K562 (cell line): ENCODE measurements around the gene INSIG1. TPM values are rescaled to one million over a fixed set of nuclear protein-coding genes. Genes with fewer than 3 reads are reported as not detected.

Experiments
- BACH1 ChIP-seq: fragments of 200-800 bp; sonication (Bioruptor generic); IDR thresholded peaks from 2 replicates; pipeline ENCODE4 v1.6.1; 2016; ENCODE audit warnings: missing genetic modification characterization, missing compliant biosample characterization
- GTF2A2 ChIP-seq: IDR thresholded peaks from 2 replicates; pipeline ENCODE4 v1.6.1; 2016; ENCODE audit warnings: mild to moderate bottlenecking, missing genetic modification characterization, missing compliant biosample characterization
- ILF3 ChIP-seq: fragments of 450-650 bp; IDR thresholded peaks from 2 replicates; pipeline ENCODE4 v1.6.1; 2018; ENCODE audit warnings: antibody characterized with exemption, mild to moderate bottlenecking, moderate library complexity, borderline replicate concordance
- KDM4B ChIP-seq, 2 experiments: fragments of 450-650 bp in 1 of 2; sonication (generic) in 1 of 2; IDR thresholded peaks; 2 replicates each; pipeline ENCODE4 v1.6.1; 2016 to 2017; ENCODE audit warnings: borderline replicate concordance in 2 of 2, antibody characterized with exemption in 1 of 2, low read depth in 1 of 2, mild to moderate bottlenecking in 1 of 2
- KLF16 ChIP-seq: IDR thresholded peaks from 2 replicates; pipeline ENCODE4 v1.6.1; 2016; ENCODE audit warnings: antibody characterized with exemption
- MAX ChIP-seq: sonication (generic); formaldehyde crosslinking; IDR thresholded peaks from 2 replicates; pipeline ENCODE4 v1.9.0; 2022; ENCODE audit warnings: mild to moderate bottlenecking, missing genetic modification reagents
- POLR2H ChIP-seq: IDR thresholded peaks from 2 replicates; pipeline ENCODE4 v1.6.1; 2016; ENCODE audit warnings: missing genetic modification characterization, low read depth, mild to moderate bottlenecking, control low read depth, missing compliant biosample characterization, moderate library complexity
- RCOR1 ChIP-seq, 2 experiments: IDR thresholded peaks; 2 replicates each; pipeline ENCODE4 v1.6.1; 2012; ENCODE audit warnings: low read depth in 2 of 2, low read length in 2 of 2, borderline replicate concordance in 1 of 2, improper control_type of control experiment in 1 of 2
- SP1 ChIP-seq: sonication (generic); formaldehyde crosslinking; IDR thresholded peaks from 2 replicates; pipeline ENCODE4 v1.8.1; 2022; ENCODE audit warnings: mild to moderate bottlenecking, missing genetic modification reagents
- ZNF121 ChIP-seq: sonication (generic); formaldehyde crosslinking; conservative IDR thresholded peaks from 2 replicates; pipeline ENCODE4 v1.8.0; 2022; ENCODE audit warnings: missing genetic modification reagents
- polyA plus RNA-seq, 8 experiments: library from polyadenylated mRNA; depleted of rRNA in 4 of 8; stranded (reverse) in 5 of 8; unstranded in 3 of 8; fragments of >200 nt; fragmentation: Nextera tagmentation in 2 of 8; fragmentation: Illumina TruSeq in 1 of 8; extraction: Ambion mirVana in 2 of 8; extraction: Trizol in 1 of 8; gene quantifications; 2 replicates each; pipeline versions ENCODE4 v1.2.1 to v1.2.3, GENCODE V29; 2011 to 2014; ENCODE audit warnings: inconsistent platforms in 1 of 8, missing spikeins in 1 of 8
- total RNA-seq, 7 experiments: library from RNA; depleted of rRNA in 6 of 7; stranded (reverse); fragments of >200 nt in 6 of 7; fragmentation: Illumina TruSeq in 2 of 7; extraction: Trizol in 2 of 7; gene quantifications; 2 replicates each; pipeline versions ENCODE4 v1.2.1 to v1.2.3, GENCODE V29; 2011 to 2021; ENCODE audit warnings: low replicate concordance in 1 of 7
- TF ChIP-seq, protein P1 (sequence below): fragments of 250-450 bp; sonication (Bioruptor Pico); IDR thresholded peaks from 2 replicates; pipeline ENCODE4 v1.9.0; 2021; ENCODE audit warnings: mild to moderate bottlenecking, inconsistent platforms
- TF ChIP-seq, protein P2 (sequence below): sonication (generic); formaldehyde crosslinking; IDR thresholded peaks from 2 replicates; pipeline ENCODE4 v1.8.0; 2022; ENCODE audit warnings: mild to moderate bottlenecking, low read depth, missing genetic modification reagents
- TF ChIP-seq, protein P3 (sequence below), 2 experiments: IDR thresholded peaks; 2 replicates each; pipeline ENCODE4 v1.6.1; 2011; ENCODE audit warnings: borderline replicate concordance in 1 of 2, control low read depth in 1 of 2, low read depth in 1 of 2, low read length in 1 of 2, mild to moderate bottlenecking in 1 of 2, mixed read lengths in 1 of 2, moderate library complexity in 1 of 2; ENCODE audit not compliant: insufficient read depth in 1 of 2, insufficient read length in 1 of 2, poor library complexity in 1 of 2, severe bottlenecking in 1 of 2; ENCODE audit errors: extremely low read depth in 1 of 2
- TF ChIP-seq, protein P4 (sequence below): sonication (generic); formaldehyde crosslinking; IDR thresholded peaks from 2 replicates; pipeline ENCODE4 v1.8.0; 2023; ENCODE audit warnings: missing genetic modification reagents, mild to moderate bottlenecking, borderline replicate concordance

INSIG1 gene
- total and polyA plus RNA-seq, 9 of the 15 experiments (the other 6 are each of a cell fraction or from before 2014, with no cell fraction given) = 57.1 to 787 (median 238) TPM

DNA sequence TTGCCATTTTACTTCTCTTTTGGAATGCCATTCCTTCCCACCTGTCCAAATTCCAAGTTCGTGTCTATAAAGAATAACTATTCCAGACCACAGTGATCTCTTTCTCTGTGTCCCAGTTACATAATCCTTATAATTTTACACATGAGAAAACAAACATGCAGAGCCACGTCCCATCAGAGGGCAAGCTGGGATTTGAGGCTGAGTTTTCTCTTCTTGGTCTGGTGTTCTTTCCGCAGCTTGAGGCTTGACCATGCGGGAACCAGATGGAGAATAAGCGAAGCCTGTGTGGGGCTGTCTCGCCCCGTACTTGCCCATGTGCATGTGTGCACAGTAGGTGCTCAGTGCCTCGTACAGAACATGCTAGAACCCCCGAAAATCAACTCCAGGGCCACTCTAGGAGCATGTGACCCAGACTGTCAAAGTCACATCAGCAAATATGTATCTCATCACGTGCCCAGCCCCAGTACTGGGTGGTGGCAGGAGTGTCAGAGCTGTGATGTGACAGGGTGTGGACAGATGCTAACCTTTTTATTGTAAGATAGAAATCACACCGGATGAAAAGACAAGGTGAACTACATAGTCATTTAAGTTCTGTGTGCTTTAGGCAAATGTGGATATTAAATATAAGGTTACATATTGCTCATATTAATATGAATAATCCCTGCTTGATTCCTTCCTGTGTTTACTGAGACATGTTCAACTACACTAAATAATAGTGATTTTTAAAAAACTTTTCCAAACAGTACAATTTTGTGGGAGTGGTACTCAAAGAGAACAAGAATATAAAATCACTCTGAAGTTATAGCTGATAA, 3.2 kb downstream of the INSIG1 start (continued):
- TF ChIP-seq KDM4B (IDR thresholded peaks at IDR 0.05; ENCODE audit: borderline replicate concordance in 2 of 2, low read depth in 1 of 2) (no peak), GTF2A2 (no peak), MAX (peak; percentile 32; the same call in 1 of the 2 replicates), ILF3 (no peak), ZNF121 (CRISPR knock-in tag) (no peak), KLF16 (no peak), POLR2H (tag) (no peak), RCOR1 (IDR thresholded peaks at IDR 0.05; ENCODE audit: borderline replicate concordance in 1 of 2, low read depth in 2 of 2, low read length in 2 of 2) (peak in 1 of 2 experiments; percentile 27; a peak in 1 of 4 replicates), BACH1 (tag) (no peak), SP1 (no peak)
- TF ChIP-seq, protein P1, sequence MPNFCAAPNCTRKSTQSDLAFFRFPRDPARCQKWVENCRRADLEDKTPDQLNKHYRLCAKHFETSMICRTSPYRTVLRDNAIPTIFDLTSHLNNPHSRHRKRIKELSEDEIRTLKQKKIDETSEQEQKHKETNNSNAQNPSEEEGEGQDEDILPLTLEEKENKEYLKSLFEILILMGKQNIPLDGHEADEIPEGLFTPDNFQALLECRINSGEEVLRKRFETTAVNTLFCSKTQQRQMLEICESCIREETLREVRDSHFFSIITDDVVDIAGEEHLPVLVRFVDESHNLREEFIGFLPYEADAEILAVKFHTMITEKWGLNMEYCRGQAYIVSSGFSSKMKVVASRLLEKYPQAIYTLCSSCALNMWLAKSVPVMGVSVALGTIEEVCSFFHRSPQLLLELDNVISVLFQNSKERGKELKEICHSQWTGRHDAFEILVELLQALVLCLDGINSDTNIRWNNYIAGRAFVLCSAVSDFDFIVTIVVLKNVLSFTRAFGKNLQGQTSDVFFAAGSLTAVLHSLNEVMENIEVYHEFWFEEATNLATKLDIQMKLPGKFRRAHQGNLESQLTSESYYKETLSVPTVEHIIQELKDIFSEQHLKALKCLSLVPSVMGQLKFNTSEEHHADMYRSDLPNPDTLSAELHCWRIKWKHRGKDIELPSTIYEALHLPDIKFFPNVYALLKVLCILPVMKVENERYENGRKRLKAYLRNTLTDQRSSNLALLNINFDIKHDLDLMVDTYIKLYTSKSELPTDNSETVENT (CRISPR knock-in tag) = no peak
- TF ChIP-seq, protein P2, sequence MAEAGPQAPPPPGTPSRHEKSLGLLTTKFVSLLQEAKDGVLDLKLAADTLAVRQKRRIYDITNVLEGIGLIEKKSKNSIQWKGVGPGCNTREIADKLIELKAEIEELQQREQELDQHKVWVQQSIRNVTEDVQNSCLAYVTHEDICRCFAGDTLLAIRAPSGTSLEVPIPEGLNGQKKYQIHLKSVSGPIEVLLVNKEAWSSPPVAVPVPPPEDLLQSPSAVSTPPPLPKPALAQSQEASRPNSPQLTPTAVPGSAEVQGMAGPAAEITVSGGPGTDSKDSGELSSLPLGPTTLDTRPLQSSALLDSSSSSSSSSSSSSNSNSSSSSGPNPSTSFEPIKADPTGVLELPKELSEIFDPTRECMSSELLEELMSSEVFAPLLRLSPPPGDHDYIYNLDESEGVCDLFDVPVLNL = no peak
- TF ChIP-seq, protein P3, sequence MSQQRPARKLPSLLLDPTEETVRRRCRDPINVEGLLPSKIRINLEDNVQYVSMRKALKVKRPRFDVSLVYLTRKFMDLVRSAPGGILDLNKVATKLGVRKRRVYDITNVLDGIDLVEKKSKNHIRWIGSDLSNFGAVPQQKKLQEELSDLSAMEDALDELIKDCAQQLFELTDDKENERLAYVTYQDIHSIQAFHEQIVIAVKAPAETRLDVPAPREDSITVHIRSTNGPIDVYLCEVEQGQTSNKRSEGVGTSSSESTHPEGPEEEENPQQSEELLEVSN (IDR thresholded peaks at IDR 0.05; ENCODE audit: borderline replicate concordance in 1 of 2, extremely low read depth in 1 of 2, insufficient read depth in 1 of 2, insufficient read length in 1 of 2, low read depth in 1 of 2, low read length in 1 of 2, poor library complexity in 1 of 2, severe bottlenecking in 1 of 2) = peak in 1 of 2 experiments; percentile 13
- TF ChIP-seq, protein P4, sequence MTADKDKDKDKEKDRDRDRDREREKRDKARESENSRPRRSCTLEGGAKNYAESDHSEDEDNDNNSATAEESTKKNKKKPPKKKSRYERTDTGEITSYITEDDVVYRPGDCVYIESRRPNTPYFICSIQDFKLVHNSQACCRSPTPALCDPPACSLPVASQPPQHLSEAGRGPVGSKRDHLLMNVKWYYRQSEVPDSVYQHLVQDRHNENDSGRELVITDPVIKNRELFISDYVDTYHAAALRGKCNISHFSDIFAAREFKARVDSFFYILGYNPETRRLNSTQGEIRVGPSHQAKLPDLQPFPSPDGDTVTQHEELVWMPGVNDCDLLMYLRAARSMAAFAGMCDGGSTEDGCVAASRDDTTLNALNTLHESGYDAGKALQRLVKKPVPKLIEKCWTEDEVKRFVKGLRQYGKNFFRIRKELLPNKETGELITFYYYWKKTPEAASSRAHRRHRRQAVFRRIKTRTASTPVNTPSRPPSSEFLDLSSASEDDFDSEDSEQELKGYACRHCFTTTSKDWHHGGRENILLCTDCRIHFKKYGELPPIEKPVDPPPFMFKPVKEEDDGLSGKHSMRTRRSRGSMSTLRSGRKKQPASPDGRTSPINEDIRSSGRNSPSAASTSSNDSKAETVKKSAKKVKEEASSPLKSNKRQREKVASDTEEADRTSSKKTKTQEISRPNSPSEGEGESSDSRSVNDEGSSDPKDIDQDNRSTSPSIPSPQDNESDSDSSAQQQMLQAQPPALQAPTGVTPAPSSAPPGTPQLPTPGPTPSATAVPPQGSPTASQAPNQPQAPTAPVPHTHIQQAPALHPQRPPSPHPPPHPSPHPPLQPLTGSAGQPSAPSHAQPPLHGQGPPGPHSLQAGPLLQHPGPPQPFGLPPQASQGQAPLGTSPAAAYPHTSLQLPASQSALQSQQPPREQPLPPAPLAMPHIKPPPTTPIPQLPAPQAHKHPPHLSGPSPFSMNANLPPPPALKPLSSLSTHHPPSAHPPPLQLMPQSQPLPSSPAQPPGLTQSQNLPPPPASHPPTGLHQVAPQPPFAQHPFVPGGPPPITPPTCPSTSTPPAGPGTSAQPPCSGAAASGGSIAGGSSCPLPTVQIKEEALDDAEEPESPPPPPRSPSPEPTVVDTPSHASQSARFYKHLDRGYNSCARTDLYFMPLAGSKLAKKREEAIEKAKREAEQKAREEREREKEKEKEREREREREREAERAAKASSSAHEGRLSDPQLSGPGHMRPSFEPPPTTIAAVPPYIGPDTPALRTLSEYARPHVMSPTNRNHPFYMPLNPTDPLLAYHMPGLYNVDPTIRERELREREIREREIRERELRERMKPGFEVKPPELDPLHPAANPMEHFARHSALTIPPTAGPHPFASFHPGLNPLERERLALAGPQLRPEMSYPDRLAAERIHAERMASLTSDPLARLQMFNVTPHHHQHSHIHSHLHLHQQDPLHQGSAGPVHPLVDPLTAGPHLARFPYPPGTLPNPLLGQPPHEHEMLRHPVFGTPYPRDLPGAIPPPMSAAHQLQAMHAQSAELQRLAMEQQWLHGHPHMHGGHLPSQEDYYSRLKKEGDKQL (CRISPR knock-in tag) = no peak
